ENCODE measurements around the gene GPRIN3.

DNA sequence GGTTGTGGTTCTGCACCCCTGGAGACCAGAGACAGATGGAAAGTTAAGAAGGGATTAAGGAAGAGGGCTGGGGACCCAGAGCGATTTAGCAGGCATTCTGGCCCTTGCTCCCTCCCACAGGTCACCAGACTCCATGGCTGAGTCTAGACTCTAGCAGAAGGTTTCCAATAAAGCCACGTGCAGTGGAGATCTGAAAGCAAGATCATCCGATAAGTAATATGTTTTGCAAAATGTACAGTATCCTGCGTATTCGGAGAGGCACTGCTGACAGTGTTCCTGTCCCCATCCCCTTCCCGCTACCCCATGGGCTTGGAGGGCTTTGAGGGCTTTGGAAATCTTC lies 531 bp upstream of the GPRIN3 start:
- no peak for TF ChIP-seq POLR2A (IDR thresholded peaks at IDR 0.05)
- TF ChIP-seq, protein P1, sequence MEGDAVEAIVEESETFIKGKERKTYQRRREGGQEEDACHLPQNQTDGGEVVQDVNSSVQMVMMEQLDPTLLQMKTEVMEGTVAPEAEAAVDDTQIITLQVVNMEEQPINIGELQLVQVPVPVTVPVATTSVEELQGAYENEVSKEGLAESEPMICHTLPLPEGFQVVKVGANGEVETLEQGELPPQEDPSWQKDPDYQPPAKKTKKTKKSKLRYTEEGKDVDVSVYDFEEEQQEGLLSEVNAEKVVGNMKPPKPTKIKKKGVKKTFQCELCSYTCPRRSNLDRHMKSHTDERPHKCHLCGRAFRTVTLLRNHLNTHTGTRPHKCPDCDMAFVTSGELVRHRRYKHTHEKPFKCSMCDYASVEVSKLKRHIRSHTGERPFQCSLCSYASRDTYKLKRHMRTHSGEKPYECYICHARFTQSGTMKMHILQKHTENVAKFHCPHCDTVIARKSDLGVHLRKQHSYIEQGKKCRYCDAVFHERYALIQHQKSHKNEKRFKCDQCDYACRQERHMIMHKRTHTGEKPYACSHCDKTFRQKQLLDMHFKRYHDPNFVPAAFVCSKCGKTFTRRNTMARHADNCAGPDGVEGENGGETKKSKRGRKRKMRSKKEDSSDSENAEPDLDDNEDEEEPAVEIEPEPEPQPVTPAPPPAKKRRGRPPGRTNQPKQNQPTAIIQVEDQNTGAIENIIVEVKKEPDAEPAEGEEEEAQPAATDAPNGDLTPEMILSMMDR (IDR thresholded peaks at IDR 0.05) = no peak
- no peak for TF ChIP-seq POLR2AphosphoS5 (IDR thresholded peaks at IDR 0.05)
